Heart right ventricle (tissue), 16 donors: ENCODE results near the gene ETV4. TPM values are rescaled to one million over a fixed set of nuclear protein-coding genes. Genes with fewer than 3 reads are reported as not detected.
A peak's percentile ranks its signal among the peaks of the same experiment; 100 is the strongest.

Experiments used
- ATAC-seq, 8 donors: fragments of 200-7000 bp; cut with Tn5 transposase; one replicate each; pipeline ENCODE4 v1.9.1; 2020; ENCODE audit warnings: mild to moderate bottlenecking in 8 of 8, moderate library complexity in 8 of 8, moderate number of reproducible peaks in 1 of 8
- DNase-seq, 2 donors: peaks; one replicate each; pipeline ENCODE4 v3.0.0-alpha.2; 2020
- H3K27ac ChIP-seq, 10 donors: fragments of 200-600 bp; sonication (generic) in 2 of 10; one replicate each; pipeline versions ENCODE4 v1.5.0 to v1.8.0; 2020 to 2022; ENCODE audit warnings: mild to moderate bottlenecking in 3 of 10
- H3K27me3 ChIP-seq, 7 donors: fragments of 200-600 bp; one replicate each; pipeline ENCODE4 v1.8.0; 2021 to 2022; ENCODE audit warnings: mild to moderate bottlenecking in 2 of 7
- H3K36me3 ChIP-seq, 9 donors: fragments of 200-600 bp; sonication (generic) in 1 of 9; one replicate each; pipeline versions ENCODE4 v1.5.0 to v1.8.0; 2020 to 2022; ENCODE audit warnings: mild to moderate bottlenecking in 2 of 9
- H3K4me1 ChIP-seq, 9 donors: fragments of 200-600 bp; sonication (generic) in 1 of 9; one replicate each; pipeline versions ENCODE4 v1.5.0 to v1.8.0; 2020 to 2022; ENCODE audit warnings: mild to moderate bottlenecking in 4 of 9
- H3K4me3 ChIP-seq, 10 donors: fragments of 200-600 bp; sonication (generic) in 2 of 10; one replicate each; pipeline versions ENCODE4 v1.5.0 to v1.8.0; 2020 to 2022; ENCODE audit warnings: mild to moderate bottlenecking in 7 of 10, moderate library complexity in 2 of 10
- H3K9me3 ChIP-seq, 11 donors: fragments of 200-600 bp in 10 of 11; sonication (generic) in 2 of 11; one replicate each; pipeline versions ENCODE4 v1.5.0 to v1.8.0; 2013 to 2022; ENCODE audit warnings: mild to moderate bottlenecking in 2 of 11, control low read depth in 1 of 11, moderate library complexity in 1 of 11
- CTCF ChIP-seq, 9 donors: fragments of 200-600 bp; sonication (generic) in 2 of 9; IDR thresholded peaks; one replicate each; pipeline versions ENCODE4 v1.5.0 to v1.8.0; 2021 to 2022; ENCODE audit warnings: antibody characterized with exemption in 9 of 9, mild to moderate bottlenecking in 5 of 9, moderate library complexity in 1 of 9
- WGBS, 2 donors: extraction: QIAGEN DNeasy Blood & Tissue Kit; methylation state at CpG; one replicate each; pipeline ENCODE4 v1.1.7; 2013; ENCODE audit warnings: inconsistent platforms in 1 of 2; 5-methylcytosine and 5-hydroxymethylcytosine counted together
- intact Hi-C, 10 donors: fragments of 100-400 bp; cut with DNase I; formaldehyde crosslinking; loops; one replicate each; pipeline versions ENCODE4 v1.11.1 to v1.14.2; 2022
- polyA plus RNA-seq, 2 donors: library from polyadenylated mRNA; stranded (reverse); fragments of 200-250 nt; gene quantifications; one replicate each; pipeline ENCODE4 v1.2.3, GENCODE V29; 2013
- total RNA-seq, 10 donors: library from RNA; stranded (reverse); fragmentation: NEBNext Ultra II Directional in 3 of 10; extraction: Animal tissue kit (Norgen Biotek cat#: 25700) in 3 of 10; gene quantifications; one replicate each; pipeline versions ENCODE4 v1.2.1 to v1.2.4, GENCODE V29; 2021 to 2023
- donor health status: Arrhythmogenic right ventricular cardiomyopathy.
- donor health status: ischemic (EF 13 %, LVEDD 7.1; RV severe dilation, severe dysfunction).
- donor health status: healthy with polysubstance abuse.
- donor health status: DM: no; HTN: yes; CAD: no.
- donor health status: DM: no; HTN: no; CAD: no.
- donor health status: ischemic (EF 25% LVEDD 6.9; RV normal size, moderate dysfunction).
- donor health status: ischemic (EF 25% LVEDD 5.7; RV mildly dilated, moderate dysfunction).
- donor health status: healthy.
- donor health status: DM: yes; HTN: yes; CAD: no.
- donor health status: Ischemic cardiomyopathy.
- donor health status: ischemic (EF 35%, LVEDD 5.7; RV mildly dilated, moderate dysfunction).
- donor health status: nonischemic (EF 11% LVEDD 7.7; RV severe dilation, severe dysfunction).
- donor health status: DM: yes; HTN: yes; CAD: no.
- donor health status: PGD.
- donor health status: ischemic (EF 29% LVEDD 5.4; RV normal size, mild dysfunction).
- donor health status: nonischemic (EF 23%, LVEDD 6.1; RV moderate dilation, normal function).

ETV4 gene
- total and polyA plus RNA-seq, 12 donors: 0.40 to 2.8 (median 0.76) TPM; not detected in 1

GRCh38 chr17:43563600-43564594 lies 17.8 kb upstream of the ETV4 start:
- peaks cover 0 to 30% (median 4%) of the 10 kb centered on the region in 7 donors for H3K27me3 ChIP-seq
- no peak overlapping the region for H3K4me3 ChIP-seq
- intact Hi-C loops: loop anchor here in 4 of 10 donors (5.0 to 10.0 kb wide), 3 partner anchors 42 to 191 kb away; partner anchors contain the start of gene SOST (in 1 of the 4)
- ATAC-seq (no peak), DNase-seq (no peak)
- H3K36me3 ChIP-seq: no peaks in the 10 kb centered on the region
- H3K27ac ChIP-seq: no peak overlapping the region
- H3K4me1 ChIP-seq: peaks cover 0 to 25% (median 12%) of the 10 kb centered on the region in 9 donors
- WGBS, 2 donors: 75% methylated on average over 15 of the region's 15 CpGs
- no peaks in the 10 kb centered on the region for H3K9me3 ChIP-seq
- no peak for TF ChIP-seq CTCF (IDR thresholded peaks at IDR 0.05)

GRCh38 chr17:43562679-43563599 lies 16.8 kb upstream of the ETV4 start:
- H3K36me3 ChIP-seq: no peaks in the 10 kb centered on the region
- no peaks in the 10 kb centered on the region for H3K9me3 ChIP-seq
- peaks cover 0 to 30% (median 4%) of the 10 kb centered on the region in 7 donors for H3K27me3 ChIP-seq
- WGBS, 2 donors: 13 to 16% methylated on average over 19 of the region's 19 CpGs
- H3K4me3 ChIP-seq: no peak overlapping the region
- intact Hi-C loops: loop anchor here in 4 of 10 donors (5.0 to 10.0 kb wide), 3 partner anchors 41 to 192 kb away; partner anchors contain the start of gene SOST (in 1 of the 4)
- ATAC-seq (peak in 5 of 8 donors; percentile 16 to 53 (median 41)), DNase-seq (no peak)
- TF ChIP-seq CTCF (IDR thresholded peaks at IDR 0.05): no peak
- peaks cover 0 to 27% (median 12%) of the 10 kb centered on the region in 9 donors for H3K4me1 ChIP-seq
- no peak overlapping the region for H3K27ac ChIP-seq

GRCh38 chr17:43560461-43561427 lies 14.6 kb upstream of the ETV4 start:
- peaks cover 0 to 27% (median 12%) of the 10 kb centered on the region in 9 donors for H3K4me1 ChIP-seq
- DNase-seq (no peak), ATAC-seq (no peak)
- peaks cover 0 to 30% (median 4%) of the 10 kb centered on the region in 7 donors for H3K27me3 ChIP-seq
- no peak for TF ChIP-seq CTCF (IDR thresholded peaks at IDR 0.05)
- no peaks in the 10 kb centered on the region for H3K36me3 ChIP-seq
- H3K27ac ChIP-seq: no peak overlapping the region
- no peak overlapping the region for H3K4me3 ChIP-seq
- intact Hi-C loops: loop anchor here in 4 of 10 donors (5.0 to 10.0 kb wide), 3 partner anchors 38 to 194 kb away; partner anchors contain the start of gene SOST (in 1 of the 4)
- 92% methylated on average over 7 of the region's 7 CpGs for WGBS, 2 donors
- H3K9me3 ChIP-seq: no peaks in the 10 kb centered on the region
